ENCODE results near the gene NXT1. TPM values are rescaled to one million over a fixed set of nuclear protein-coding genes. Genes with fewer than 3 reads are reported as not detected.

NXT1 gene
- total and polyA plus RNA-seq, 7 donors = 8.1 to 57.6 (median 22.3) TPM

DNA sequence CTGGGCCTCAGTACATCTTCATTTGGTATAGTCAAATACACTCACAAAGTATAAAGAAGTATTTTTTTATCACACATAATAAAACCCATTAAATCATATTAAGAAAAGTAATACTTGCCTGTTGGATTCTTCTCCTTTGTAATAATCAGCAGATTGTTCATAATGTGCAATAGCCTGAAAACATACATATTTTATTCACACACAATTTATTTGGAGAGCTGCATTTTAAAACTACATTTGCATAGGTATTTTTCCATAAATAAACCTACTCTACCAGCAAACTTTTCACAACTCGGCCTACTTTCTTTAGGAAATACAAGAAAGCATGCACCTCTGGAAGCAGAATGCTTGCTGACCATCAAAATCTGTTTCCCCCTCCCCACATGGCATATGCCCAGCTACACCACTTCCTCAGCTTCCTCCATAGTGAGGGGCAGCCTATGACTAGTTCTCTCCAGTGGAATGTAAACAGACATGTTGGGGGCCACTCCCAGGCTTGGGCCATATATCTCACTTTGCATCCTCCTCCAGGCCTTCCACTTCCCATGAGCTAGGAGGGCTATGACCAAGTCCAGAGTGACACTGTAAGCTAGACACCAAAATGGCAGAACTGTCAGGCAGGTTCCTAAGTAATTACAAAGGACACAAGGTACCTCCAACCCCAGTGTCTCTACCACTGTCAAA lies 39.6 kb downstream of the NXT1 start:
- Histone ChIP-seq H3K27ac (no peak overlapping the region), H3K4me1 (peaks cover 0 to 4% (median 2%) of the 10 kb centered on the region in 4 donors), H3K27me3 (no peaks in the 10 kb centered on the region), H3K36me3 (peaks cover 0 to 54% (median 11%) of the 10 kb centered on the region in 4 donors), H3K4me3 (no peak overlapping the region), H3K9me3 (no peaks in the 10 kb centered on the region)
- TF ChIP-seq POLR2AphosphoS5 (IDR thresholded peaks at IDR 0.05) (no peak), CTCF (IDR thresholded peaks at IDR 0.05) (no peak), EP300 (IDR thresholded peaks at IDR 0.05) (no peak), POLR2A (IDR thresholded peaks at IDR 0.05) (no peak)
- intact Hi-C loops (cut with DNase I) = no loop called here
- 93 to 94% methylated on average over 1 of the region's 1 CpG for WGBS, 2 donors
- no peak for DNase-seq

GRCh38 chr20:23391707-23392310 lies 41.2 kb downstream of the NXT1 start:
- 86 to 96% methylated on average over 4 of the region's 4 CpGs for WGBS, 2 donors
- Histone ChIP-seq H3K36me3 (peaks cover 0 to 55% (median 11%) of the 10 kb centered on the region in 4 donors), H3K4me1 (peaks cover 0 to 2% (median under 1%) of the 10 kb centered on the region in 4 donors), H3K27ac (no peak overlapping the region), H3K4me3 (no peak overlapping the region), H3K27me3 (no peaks in the 10 kb centered on the region), H3K9me3 (no peaks in the 10 kb centered on the region)
- intact Hi-C loops (cut with DNase I) = no loop called here
- no peak for TF ChIP-seq CTCF (IDR thresholded peaks at IDR 0.05)
- no peak for TF ChIP-seq EP300 (IDR thresholded peaks at IDR 0.05)
- no peak for TF ChIP-seq POLR2AphosphoS5 (IDR thresholded peaks at IDR 0.05)
- no peak for TF ChIP-seq POLR2A (IDR thresholded peaks at IDR 0.05)
- no peak for DNase-seq

GRCh38 chr20:23393996-23394775 lies 43.6 kb downstream of the NXT1 start:
- DNase-seq = no peak
- no peaks in the 10 kb centered on the region for H3K9me3 ChIP-seq
- H3K36me3 ChIP-seq = peaks cover 0 to 52% (median 11%) of the 10 kb centered on the region in 4 donors
- H3K27me3 ChIP-seq = no peaks in the 10 kb centered on the region
- H3K4me3 ChIP-seq = no peak overlapping the region
- H3K27ac ChIP-seq = no peak overlapping the region
- peaks cover 0 to 9% (median 4%) of the 10 kb centered on the region in 4 donors for H3K4me1 ChIP-seq
- 97% methylated on average over 4 of the region's 4 CpGs for WGBS, 2 donors
- intact Hi-C loops (cut with DNase I) = no loop called here
- no peak for TF ChIP-seq POLR2A (IDR thresholded peaks at IDR 0.05)
- TF ChIP-seq EP300 (IDR thresholded peaks at IDR 0.05) = no peak
- TF ChIP-seq POLR2AphosphoS5 (IDR thresholded peaks at IDR 0.05) = no peak
- TF ChIP-seq CTCF (IDR thresholded peaks at IDR 0.05) = no peak

- Histone ChIP-seq H3K4me3 (no peak overlapping the region), H3K27me3 (no peaks in the 10 kb centered on the region), H3K36me3 (peaks cover 0 to 45% (median 9%) of the 10 kb centered on the region in 4 donors), H3K27ac (no peak overlapping the region), H3K9me3 (no peaks in the 10 kb centered on the region), H3K4me1 (peaks cover 0 to 9% (median 4%) of the 10 kb centered on the region in 4 donors)
- intact Hi-C loops (cut with DNase I) = no loop called here
- TF ChIP-seq POLR2AphosphoS5 (IDR thresholded peaks at IDR 0.05) (no peak), EP300 (IDR thresholded peaks at IDR 0.05) (no peak), CTCF (IDR thresholded peaks at IDR 0.05) (no peak), POLR2A (IDR thresholded peaks at IDR 0.05) (no peak)
- 74 to 81% methylated on average over 6 of the region's 6 CpGs for WGBS, 2 donors
- DNase-seq = no peak
Measured at GRCh38 chr20:23396950-23397627, 46.5 kb downstream of the NXT1 start.
